Left ventricle myocardium superior (tissue), 1 donor: ENCODE measurements around the gene TPGS2. TPM values are rescaled to one million over a fixed set of nuclear protein-coding genes. Genes with fewer than 3 reads are reported as not detected.
"Not testable (repeated sequence)": the region's sequence is repeated elsewhere in the genome, so short reads cannot be mapped to it uniquely, and the experiment has no call there.

Source experiments
- ATAC-seq: fragments of 200-7000 bp; cut with Tn5 transposase; one replicate; pipeline ENCODE4 v1.9.1; 2020; ENCODE audit warnings: mild to moderate bottlenecking, moderate library complexity
- DNase-seq: peaks from one replicate; pipeline ENCODE4 v3.0.0-alpha.2; 2020
- intact Hi-C: fragments of 100-400 bp; cut with micrococcal nuclease; formaldehyde crosslinking; loops from one replicate; pipeline ENCODE4 v1.11.0; 2022
- total RNA-seq: library from RNA; stranded (reverse); fragmentation: NEBNext Ultra II Directional; extraction: Animal tissue kit (Norgen Biotek cat#: 25700); gene quantifications from one replicate; pipeline ENCODE4 v1.2.1, GENCODE V29; 2021
- donor health status: DM: no; HTN: yes; CAD: no; lungs with severe emphysema.

TPGS2 gene
- total RNA-seq, 1 donor from 2014 or later: 25.1 TPM

DNA sequence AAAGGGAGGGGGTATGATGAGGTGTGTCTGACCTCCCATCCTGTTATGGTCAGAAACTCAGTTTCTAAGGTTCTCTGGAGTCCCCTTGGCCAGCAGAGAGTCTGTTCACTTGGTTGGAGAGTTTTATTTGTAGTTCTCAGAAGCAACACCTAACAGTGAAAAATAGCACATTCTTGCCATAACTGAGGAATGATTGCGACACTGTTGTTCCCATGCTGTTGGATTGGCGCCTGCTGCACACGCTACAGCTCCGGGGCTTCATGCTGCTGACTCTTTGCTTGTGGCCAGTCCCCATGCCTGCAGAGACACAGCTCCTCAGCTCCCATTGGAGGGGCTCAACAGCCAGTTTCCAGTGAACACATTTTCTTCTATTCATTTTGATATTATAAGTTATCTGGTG lies 42.1 kb downstream of the TPGS2 start:
- DNase-seq (peak; percentile 81), ATAC-seq (peak; percentile 91)
- intact Hi-C loops: no loop called here

GRCh38 chr18:36783792-36784191 lies 45.0 kb downstream of the TPGS2 start:
- no peak for DNase-seq
- ATAC-seq: no peak
- intact Hi-C loops: no loop called here

DNA sequence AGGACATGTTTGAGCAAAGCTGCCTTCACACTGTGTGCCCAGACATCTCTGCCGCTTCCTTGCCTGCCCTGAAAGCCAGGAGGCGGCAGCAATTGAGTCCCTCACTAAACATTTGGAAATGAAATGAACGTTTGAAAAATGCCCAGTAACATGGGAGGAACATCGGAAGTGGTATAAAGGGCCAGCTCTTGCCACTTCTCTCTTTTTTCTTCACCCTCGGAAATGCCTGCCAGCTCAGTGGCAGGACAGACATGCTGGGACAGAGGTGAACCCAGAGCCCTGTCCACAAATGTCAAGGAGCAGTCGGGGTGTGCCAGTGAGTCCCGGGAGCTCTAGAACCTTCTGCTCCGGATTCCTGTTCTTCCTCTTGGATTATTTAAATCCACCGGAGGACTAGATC lies 46.1 kb downstream of the TPGS2 start:
- DNase-seq: no peak
- intact Hi-C loops: no loop called here
- ATAC-seq: no peak

GRCh38 chr18:36780748-36781147 lies 48.1 kb downstream of the TPGS2 start:
- intact Hi-C loops: no loop called here
- no peak for ATAC-seq
- DNase-seq: no peak

DNA sequence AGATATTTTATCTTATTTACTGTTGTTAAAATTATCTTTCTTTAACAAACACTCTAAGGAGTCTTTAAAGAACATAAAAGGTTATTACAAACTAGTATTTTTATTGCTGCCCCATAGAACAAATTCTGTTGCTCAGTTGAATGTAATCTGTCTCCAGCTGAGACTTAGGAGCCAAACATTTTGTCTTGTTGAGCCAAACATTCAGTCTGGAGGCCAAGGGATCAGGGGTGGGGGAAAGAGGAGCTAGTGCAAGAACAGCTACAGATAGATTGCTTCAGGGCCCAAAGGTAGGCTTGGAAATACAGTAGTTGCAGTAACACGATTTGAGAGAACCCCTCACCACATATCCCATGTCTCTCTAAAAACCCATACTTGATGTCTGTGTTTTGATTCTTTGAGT lies 51.2 kb downstream of the TPGS2 start:
- ATAC-seq (peak; percentile 34), DNase-seq (no peak)
- intact Hi-C loops: no loop called here

DNA sequence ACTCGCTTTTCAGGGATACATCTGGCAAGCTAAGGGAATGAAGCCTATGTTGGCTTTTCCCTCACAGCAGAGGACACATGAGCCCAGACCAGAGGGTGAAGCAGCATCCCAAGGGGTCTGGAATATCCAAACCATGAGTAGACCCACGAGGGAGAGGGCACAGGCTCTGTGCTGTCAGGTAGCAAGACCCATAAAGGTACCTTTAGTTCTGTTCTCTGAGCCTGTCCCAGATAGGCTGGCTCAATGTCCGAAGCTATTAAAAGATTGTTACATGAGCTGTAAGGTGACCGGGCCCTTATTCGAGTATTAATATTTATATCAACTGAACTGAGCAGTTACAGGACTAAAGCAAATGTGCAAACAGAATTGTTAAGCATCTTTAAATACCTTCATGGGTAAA lies 52.2 kb downstream of the TPGS2 start:
- intact Hi-C loops: no loop called here
- no peak for DNase-seq
- ATAC-seq: peak; percentile 89

DNA sequence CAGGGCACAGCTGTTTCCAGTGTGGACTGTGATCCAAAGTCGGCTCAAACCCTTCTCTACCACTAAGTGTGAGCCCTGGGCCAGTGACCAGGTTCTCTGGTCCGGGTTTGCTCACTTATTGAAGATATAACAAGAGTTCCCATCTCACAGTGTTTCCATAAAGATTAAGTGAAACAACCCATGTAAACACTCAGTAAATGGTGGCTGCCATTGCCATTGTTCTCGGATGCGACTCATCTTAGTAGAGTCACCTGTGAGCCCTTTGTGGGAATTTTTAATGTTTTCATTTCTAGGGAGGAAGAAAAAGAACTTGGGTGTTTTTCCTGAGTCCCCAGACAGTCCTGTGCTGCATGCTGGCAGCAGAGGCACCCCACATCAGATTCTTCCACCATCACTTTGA lies 53.4 kb downstream of the TPGS2 start:
- ATAC-seq: no peak

GRCh38 chr18:36772241-36772723 lies 56.5 kb downstream of the TPGS2 start:
- no peak for DNase-seq
- intact Hi-C loops: no loop called here
- ATAC-seq: no peak

More for the DNA sequence above, 53.4 kb downstream of the TPGS2 start:
- no peak for DNase-seq
- intact Hi-C loops: no loop called here

GRCh38 chr18:36771245-36771644 lies 57.6 kb downstream of the TPGS2 start:
- intact Hi-C loops: no loop called here

DNA sequence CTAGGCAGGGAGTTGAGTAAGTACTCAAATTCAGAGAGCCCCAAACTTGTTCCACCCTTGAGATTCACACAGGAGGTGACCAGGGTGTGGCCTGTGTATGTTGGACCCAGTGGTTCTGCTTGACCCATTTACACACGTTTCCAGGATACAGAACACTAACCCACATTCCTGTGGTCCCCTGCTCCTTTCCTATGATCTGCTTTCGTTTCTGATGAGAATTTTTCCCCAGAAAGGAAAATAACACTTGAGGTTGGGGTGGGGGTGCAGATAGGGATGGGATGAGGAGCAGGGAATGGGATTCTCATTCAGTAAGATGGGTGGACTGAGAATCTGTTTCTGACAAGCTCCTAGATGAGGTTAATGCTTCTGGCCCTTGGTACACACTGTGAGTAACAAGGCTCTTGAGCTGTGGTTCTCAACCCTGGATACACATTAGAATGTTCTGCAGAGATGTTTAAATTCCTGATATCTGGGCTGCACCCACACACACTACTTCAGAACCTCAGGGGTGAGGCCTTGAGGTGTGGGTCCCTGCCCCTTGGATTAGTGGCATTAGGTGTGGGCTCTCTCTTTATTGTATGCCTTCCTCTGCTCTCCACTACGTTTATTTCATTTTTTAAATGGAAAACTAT lies 58.4 kb downstream of the TPGS2 start:
- intact Hi-C loops: no loop called here
- ATAC-seq (no peak), DNase-seq (no peak)

More at GRCh38 chr18:36771245-36771644, 57.6 kb downstream of the TPGS2 start:
- no peak for DNase-seq
- no peak for ATAC-seq

- DNase-seq: peak; percentile 52
- peak; percentile 41 for ATAC-seq
- intact Hi-C loops: no loop called here
Measured at GRCh38 chr18:36769611-36770314, 59.0 kb downstream of the TPGS2 start.

GRCh38 chr18:36769172-36769571 lies 59.6 kb downstream of the TPGS2 start:
- intact Hi-C loops: no loop called here
- ATAC-seq: no peak
- DNase-seq: no peak

DNA sequence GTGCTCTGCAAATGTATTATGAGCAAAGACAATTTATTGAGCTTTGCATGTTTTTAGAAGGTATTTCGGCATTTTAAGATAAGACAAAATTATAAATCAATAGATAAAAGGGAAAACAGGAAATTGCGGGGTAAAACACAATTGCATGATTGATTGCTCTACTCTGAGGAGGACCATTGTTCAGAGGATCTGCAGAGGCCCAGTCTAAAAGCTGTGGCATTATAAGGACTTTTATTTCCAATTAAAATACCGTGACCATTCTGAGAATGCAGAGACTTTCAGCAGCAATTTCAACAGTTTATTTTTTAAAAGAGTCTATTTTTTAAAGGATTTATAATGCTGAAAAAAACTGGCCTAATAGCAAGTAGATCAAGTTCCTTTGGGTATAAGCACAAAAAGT lies 62.0 kb downstream of the TPGS2 start:
- DNase-seq (no peak), ATAC-seq (no peak)
- intact Hi-C loops: no loop called here

- intact Hi-C loops, ATAC-seq, DNase-seq: not testable (repeated sequence)
Measured at GRCh38 chr18:36762965-36763364, 65.8 kb downstream of the TPGS2 start.

DNA sequence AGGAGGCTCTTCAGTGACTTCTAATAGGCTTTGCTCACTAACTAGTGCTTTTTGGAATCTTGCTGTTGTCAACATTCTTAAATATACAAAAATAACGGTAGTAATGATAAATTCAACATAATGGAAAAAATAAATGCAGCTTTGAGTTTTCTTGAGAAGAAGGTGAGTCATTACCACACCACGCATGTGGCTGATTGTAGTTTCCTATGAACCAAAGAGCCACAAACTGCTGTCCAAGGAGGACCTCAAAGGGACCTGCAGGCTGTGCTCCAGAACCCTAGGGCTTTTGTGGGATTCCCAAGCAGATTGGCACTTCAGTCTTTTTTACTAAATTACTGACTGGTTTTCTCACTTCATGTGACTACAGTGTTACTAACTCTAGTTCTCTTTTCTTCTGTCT lies 66.7 kb downstream of the TPGS2 start:
- DNase-seq (no peak), ATAC-seq (no peak)
- intact Hi-C loops: no loop called here

DNA sequence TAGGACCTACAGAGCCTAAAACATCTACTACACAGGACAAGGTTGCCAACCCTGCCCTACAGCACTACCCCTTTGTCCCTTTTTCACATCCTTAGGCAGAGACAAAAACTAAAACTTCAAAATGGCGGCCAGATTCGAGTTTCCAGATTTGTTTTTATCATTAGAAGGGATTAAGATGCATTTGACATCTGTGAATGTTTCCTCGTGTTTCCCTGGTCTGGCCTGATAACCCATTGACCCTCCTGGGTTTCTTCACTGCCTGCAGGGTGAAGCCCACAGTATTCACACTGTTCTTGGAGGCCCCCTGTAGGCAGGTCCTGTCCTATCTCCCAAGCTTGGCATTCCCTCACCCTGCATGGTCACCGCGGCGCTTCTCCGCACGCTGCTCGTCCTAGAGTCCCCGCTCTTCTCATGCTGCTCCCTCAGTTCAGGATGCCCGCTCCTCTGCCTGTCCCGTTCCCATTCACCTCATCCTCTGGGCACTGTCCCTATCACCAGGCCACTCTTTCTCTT lies 67.6 kb downstream of the TPGS2 start:
- no peak for DNase-seq
- intact Hi-C loops: no loop called here
- ATAC-seq: no peak

GRCh38 chr18:36760598-36760997 lies 68.2 kb downstream of the TPGS2 start:
- ATAC-seq: no peak
- intact Hi-C loops: no loop called here
- DNase-seq: no peak

- DNase-seq (no peak), ATAC-seq (no peak)
- intact Hi-C loops: no loop called here
Measured at GRCh38 chr18:36759167-36759776, 69.5 kb downstream of the TPGS2 start.

- intact Hi-C loops: no loop called here
- no peak for DNase-seq
- ATAC-seq: peak; percentile 28
Measured at GRCh38 chr18:36758623-36759022, 70.2 kb downstream of the TPGS2 start.

DNA sequence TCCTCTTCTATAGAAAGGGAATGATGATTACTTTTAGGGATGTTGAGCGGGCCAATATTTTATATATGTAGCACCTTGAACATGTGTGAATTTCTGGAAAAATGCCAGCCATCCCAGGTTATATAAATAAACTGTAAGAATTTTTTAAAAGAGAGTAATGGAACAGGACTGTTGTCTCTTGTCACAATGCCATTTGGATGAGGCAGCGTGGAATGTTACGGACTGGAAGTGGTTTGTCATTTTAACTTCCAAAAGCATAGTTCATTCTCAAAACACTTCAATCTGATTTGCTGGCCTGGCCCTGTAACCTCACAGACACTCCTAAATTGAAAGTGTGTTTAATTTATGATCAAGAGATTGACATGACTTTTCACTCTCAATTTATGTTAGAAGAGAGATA lies 70.8 kb downstream of the TPGS2 start:
- DNase-seq (no peak), ATAC-seq (no peak)
- intact Hi-C loops: no loop called here
